ENCODE data around the gene ICA1.

ICA1 gene

GRCh38 chr7:8212638-8213037 lies 49.3 kb downstream of the ICA1 start:
- Histone ChIP-seq H3K27me3 (ENCODE audit: insufficient read depth, low read length) (0 out of 2 replicates have a peak, but pooled peaks cover 7% of the 10 kb centered on the region), H3K27ac (ENCODE audit: low read depth, low read length) (no peak overlapping the region), H3K79me2 (ENCODE audit: control insufficient read depth, insufficient read depth, low read length, unreplicated experiment) (no peaks in the 10 kb centered on the region), H2AFZ (ENCODE audit: low read length, unreplicated experiment) (no peak overlapping the region), H3K4me3 (ENCODE audit: low read depth, low read length) (no peak overlapping the region), H3K36me3 (ENCODE audit: insufficient read depth, low read length) (no peaks in the 10 kb centered on the region), H3K4me1 (ENCODE audit: control insufficient read depth, insufficient read depth, low read length, unreplicated experiment) (no peaks in the 10 kb centered on the region)

- H3K4me3 ChIP-seq (ENCODE audit: low read depth, low read length): no peak overlapping the region
- H3K4me1 ChIP-seq (ENCODE audit: control insufficient read depth, insufficient read depth, low read length, unreplicated experiment): no peaks in the 10 kb centered on the region
- no peaks in the 10 kb centered on the region for H3K36me3 ChIP-seq (ENCODE audit: insufficient read depth, low read length)
- no peak overlapping the region for H3K27ac ChIP-seq (ENCODE audit: low read depth, low read length)
- peaks cover 14% of the 10 kb centered on the region; the same call in 1 of the 2 replicates for H3K27me3 ChIP-seq (ENCODE audit: insufficient read depth, low read length)
- H3K79me2 ChIP-seq (ENCODE audit: control insufficient read depth, insufficient read depth, low read length, unreplicated experiment): no peaks in the 10 kb centered on the region
- no peak overlapping the region for H2AFZ ChIP-seq (ENCODE audit: low read length, unreplicated experiment)
These were observed 50.3 kb downstream of the ICA1 start for GRCh38 chr7:8211725-8212096.

GRCh38 chr7:8210845-8211724 lies 50.9 kb downstream of the ICA1 start:
- Histone ChIP-seq H3K79me2 (ENCODE audit: control insufficient read depth, insufficient read depth, low read length, unreplicated experiment) (no peaks in the 10 kb centered on the region), H3K4me3 (ENCODE audit: low read depth, low read length) (no peak overlapping the region), H2AFZ (ENCODE audit: low read length, unreplicated experiment) (no peak overlapping the region), H3K27me3 (ENCODE audit: insufficient read depth, low read length) (peaks cover 14% of the 10 kb centered on the region; the same call in 1 of the 2 replicates), H3K36me3 (ENCODE audit: insufficient read depth, low read length) (no peaks in the 10 kb centered on the region), H3K4me1 (ENCODE audit: control insufficient read depth, insufficient read depth, low read length, unreplicated experiment) (no peaks in the 10 kb centered on the region), H3K27ac (ENCODE audit: low read depth, low read length) (no peak overlapping the region)

DNA sequence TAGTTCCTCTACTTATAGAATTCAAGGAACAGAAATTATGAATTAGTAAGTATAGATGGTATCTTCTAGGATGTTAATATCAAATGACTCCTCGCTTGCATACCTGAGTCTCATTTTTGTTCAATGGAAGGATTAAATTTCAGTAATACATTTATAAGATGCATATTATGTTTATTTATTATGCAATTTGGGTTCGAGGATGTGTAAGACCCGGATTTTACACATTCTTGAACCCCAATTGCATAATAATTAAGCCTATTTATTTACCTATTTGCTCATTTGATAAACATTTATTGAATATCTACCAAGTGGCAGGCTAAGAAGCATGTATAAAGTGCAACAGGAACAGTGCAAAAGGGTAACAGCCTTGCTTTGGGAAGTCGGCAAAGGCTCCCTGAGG lies 52.6 kb downstream of the ICA1 start:
- Histone ChIP-seq H3K36me3 (ENCODE audit: insufficient read depth, low read length) (no peaks in the 10 kb centered on the region), H3K27ac (ENCODE audit: low read depth, low read length) (no peak overlapping the region), H3K79me2 (ENCODE audit: control insufficient read depth, insufficient read depth, low read length, unreplicated experiment) (no peaks in the 10 kb centered on the region), H3K4me1 (ENCODE audit: control insufficient read depth, insufficient read depth, low read length, unreplicated experiment) (no peaks in the 10 kb centered on the region), H3K4me3 (ENCODE audit: low read depth, low read length) (no peak overlapping the region), H3K27me3 (ENCODE audit: insufficient read depth, low read length) (peaks cover 17% of the 10 kb centered on the region), H2AFZ (ENCODE audit: low read length, unreplicated experiment) (no peak overlapping the region)

- Histone ChIP-seq H3K36me3 (ENCODE audit: insufficient read depth, low read length) (no peaks in the 10 kb centered on the region), H3K27me3 (ENCODE audit: insufficient read depth, low read length) (peaks cover 17% of the 10 kb centered on the region), H3K4me1 (ENCODE audit: control insufficient read depth, insufficient read depth, low read length, unreplicated experiment) (no peaks in the 10 kb centered on the region), H3K4me3 (ENCODE audit: low read depth, low read length) (no peak overlapping the region), H2AFZ (ENCODE audit: low read length, unreplicated experiment) (no peak overlapping the region), H3K27ac (ENCODE audit: low read depth, low read length) (no peak overlapping the region), H3K79me2 (ENCODE audit: control insufficient read depth, insufficient read depth, low read length, unreplicated experiment) (no peaks in the 10 kb centered on the region)
These were observed 53.2 kb downstream of the ICA1 start for GRCh38 chr7:8208816-8209215.

- H3K4me1 ChIP-seq (ENCODE audit: control insufficient read depth, insufficient read depth, low read length, unreplicated experiment): no peaks in the 10 kb centered on the region
- H3K36me3 ChIP-seq (ENCODE audit: insufficient read depth, low read length): no peaks in the 10 kb centered on the region
- no peak overlapping the region for H3K27ac ChIP-seq (ENCODE audit: low read depth, low read length)
- no peak overlapping the region for H3K4me3 ChIP-seq (ENCODE audit: low read depth, low read length)
- H3K27me3 ChIP-seq (ENCODE audit: insufficient read depth, low read length): peaks cover 17% of the 10 kb centered on the region
- H2AFZ ChIP-seq (ENCODE audit: low read length, unreplicated experiment): no peak overlapping the region
- H3K79me2 ChIP-seq (ENCODE audit: control insufficient read depth, insufficient read depth, low read length, unreplicated experiment): no peaks in the 10 kb centered on the region
These were observed 55.0 kb downstream of the ICA1 start for GRCh38 chr7:8206956-8207355.

GRCh38 chr7:8205537-8205936 lies 56.4 kb downstream of the ICA1 start:
- no peak overlapping the region for H2AFZ ChIP-seq (ENCODE audit: low read length, unreplicated experiment)
- H3K4me3 ChIP-seq (ENCODE audit: low read depth, low read length): no peak overlapping the region
- H3K4me1 ChIP-seq (ENCODE audit: control insufficient read depth, insufficient read depth, low read length, unreplicated experiment): no peaks in the 10 kb centered on the region
- no peaks in the 10 kb centered on the region for H3K36me3 ChIP-seq (ENCODE audit: insufficient read depth, low read length)
- no peaks in the 10 kb centered on the region for H3K79me2 ChIP-seq (ENCODE audit: control insufficient read depth, insufficient read depth, low read length, unreplicated experiment)
- H3K27ac ChIP-seq (ENCODE audit: low read depth, low read length): no peak overlapping the region
- peaks cover 17% of the 10 kb centered on the region for H3K27me3 ChIP-seq (ENCODE audit: insufficient read depth, low read length)

DNA sequence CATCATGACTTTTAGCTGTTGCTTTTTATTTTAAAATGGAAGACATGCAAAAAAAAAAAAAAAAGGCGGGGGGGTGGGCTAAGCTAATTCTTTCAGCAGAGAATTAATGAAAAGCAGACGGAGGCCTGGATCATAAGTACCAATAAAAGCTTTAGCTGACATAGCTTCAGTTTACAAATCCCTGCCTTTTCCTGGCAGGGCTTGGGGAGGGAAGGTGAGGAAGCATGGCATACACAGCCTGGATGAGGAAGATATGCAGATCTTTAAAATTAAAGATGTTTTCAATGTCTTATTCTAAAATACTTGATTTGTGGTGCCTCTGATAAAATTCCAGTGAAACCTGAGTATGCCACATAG lies 57.0 kb downstream of the ICA1 start:
- Histone ChIP-seq H3K4me1 (ENCODE audit: control insufficient read depth, insufficient read depth, low read length, unreplicated experiment) (no peaks in the 10 kb centered on the region), H2AFZ (ENCODE audit: low read length, unreplicated experiment) (no peak overlapping the region), H3K27me3 (ENCODE audit: insufficient read depth, low read length) (peaks cover 17% of the 10 kb centered on the region), H3K79me2 (ENCODE audit: control insufficient read depth, insufficient read depth, low read length, unreplicated experiment) (no peaks in the 10 kb centered on the region), H3K4me3 (ENCODE audit: low read depth, low read length) (no peak overlapping the region), H3K36me3 (ENCODE audit: insufficient read depth, low read length) (no peaks in the 10 kb centered on the region), H3K27ac (ENCODE audit: low read depth, low read length) (no peak overlapping the region)

GRCh38 chr7:8204339-8205030 lies 57.5 kb downstream of the ICA1 start:
- Histone ChIP-seq H3K27ac (ENCODE audit: low read depth, low read length) (no peak overlapping the region), H3K79me2 (ENCODE audit: control insufficient read depth, insufficient read depth, low read length, unreplicated experiment) (no peaks in the 10 kb centered on the region), H3K4me3 (ENCODE audit: low read depth, low read length) (no peak overlapping the region), H3K4me1 (ENCODE audit: control insufficient read depth, insufficient read depth, low read length, unreplicated experiment) (no peaks in the 10 kb centered on the region), H3K36me3 (ENCODE audit: insufficient read depth, low read length) (no peaks in the 10 kb centered on the region), H3K27me3 (ENCODE audit: insufficient read depth, low read length) (peaks cover 17% of the 10 kb centered on the region), H2AFZ (ENCODE audit: low read length, unreplicated experiment) (no peak overlapping the region)

GRCh38 chr7:8201846-8202441 lies 60.0 kb downstream of the ICA1 start:
- no peaks in the 10 kb centered on the region for H3K4me1 ChIP-seq (ENCODE audit: control insufficient read depth, insufficient read depth, low read length, unreplicated experiment)
- H3K36me3 ChIP-seq (ENCODE audit: insufficient read depth, low read length): no peaks in the 10 kb centered on the region
- H3K27ac ChIP-seq (ENCODE audit: low read depth, low read length): no peak overlapping the region
- no peaks in the 10 kb centered on the region for H3K79me2 ChIP-seq (ENCODE audit: control insufficient read depth, insufficient read depth, low read length, unreplicated experiment)
- peaks cover 4% of the 10 kb centered on the region for H3K27me3 ChIP-seq (ENCODE audit: insufficient read depth, low read length)
- no peak overlapping the region for H2AFZ ChIP-seq (ENCODE audit: low read length, unreplicated experiment)
- H3K4me3 ChIP-seq (ENCODE audit: low read depth, low read length): no peak overlapping the region
